Hair follicular keratinocyte (primary cell): ENCODE measurements around the gene SEL1L3. TPM values are rescaled to one million over a fixed set of nuclear protein-coding genes. Genes with fewer than 3 reads are reported as not detected.

Experiments used
- total RNA-seq: library from RNA; depleted of rRNA; stranded (reverse); fragments of >200 nt; gene quantifications from 2 replicates; pipeline ENCODE4 v1.2.3, GENCODE V29; 2015

Gene SEL1L3
- total RNA-seq: 21.3 and 75.1 TPM in 2 replicates

GRCh38 chr4:25862411-25863346 lies at the start of gene SEL1L3:
Gene SEL1L3 (minus strand): TSS chr4:25862988. CDS start chr4:25862836, 152 bp downstream.

Other genes with a start within 250 kb of the SEL1L3 start
- gene SLC34A2, start 207.1 kb downstream of the SEL1L3 start, total RNA-seq: not detected in 2 replicates
- 30.4 and 37.6 TPM in 2 replicates for gene SMIM20, start 51.2 kb upstream of the SEL1L3 start, total RNA-seq